Stimulated activated CD8-positive, alpha-beta memory T cell treated with anti-CD3 and anti-CD28 coated beads, Interleukin-2, amount 100 ng/mL, for 1 hour (primary cell): Measurements from ENCODE around the gene FBN2.

Experiments used
- DNase-seq, 2 donors: peaks; one replicate each; pipeline ENCODE4 v3.0.0-alpha.2; 2020; ENCODE audit warnings: low read depth in 2 of 2

Gene FBN2

DNA sequence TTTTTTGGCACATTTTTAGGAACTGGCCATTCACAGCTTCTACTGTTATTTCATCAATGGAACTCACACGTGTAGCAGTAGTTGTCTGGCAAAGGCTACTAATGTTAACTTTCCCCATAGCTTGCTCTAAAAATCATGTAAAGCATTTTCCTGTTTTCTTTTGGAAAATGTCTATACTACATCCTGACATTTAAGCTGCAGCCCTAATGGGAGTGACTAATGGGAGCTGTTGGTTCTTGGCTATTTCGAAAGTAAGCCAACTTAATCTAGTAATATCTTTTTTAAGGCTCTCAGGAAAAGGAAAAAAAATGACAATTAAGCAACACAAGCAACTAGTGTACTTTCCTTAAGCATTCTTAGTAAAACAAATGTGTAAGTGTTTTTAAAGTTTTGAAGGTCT lies 285.3 kb downstream of the FBN2 start:
- no peak for DNase-seq

- no peak for DNase-seq
These were observed 285.8 kb downstream of the FBN2 start for GRCh38 chr5:128252196-128252595.

GRCh38 chr5:128245974-128246373 lies 292.1 kb downstream of the FBN2 start:
- DNase-seq: no peak

DNA sequence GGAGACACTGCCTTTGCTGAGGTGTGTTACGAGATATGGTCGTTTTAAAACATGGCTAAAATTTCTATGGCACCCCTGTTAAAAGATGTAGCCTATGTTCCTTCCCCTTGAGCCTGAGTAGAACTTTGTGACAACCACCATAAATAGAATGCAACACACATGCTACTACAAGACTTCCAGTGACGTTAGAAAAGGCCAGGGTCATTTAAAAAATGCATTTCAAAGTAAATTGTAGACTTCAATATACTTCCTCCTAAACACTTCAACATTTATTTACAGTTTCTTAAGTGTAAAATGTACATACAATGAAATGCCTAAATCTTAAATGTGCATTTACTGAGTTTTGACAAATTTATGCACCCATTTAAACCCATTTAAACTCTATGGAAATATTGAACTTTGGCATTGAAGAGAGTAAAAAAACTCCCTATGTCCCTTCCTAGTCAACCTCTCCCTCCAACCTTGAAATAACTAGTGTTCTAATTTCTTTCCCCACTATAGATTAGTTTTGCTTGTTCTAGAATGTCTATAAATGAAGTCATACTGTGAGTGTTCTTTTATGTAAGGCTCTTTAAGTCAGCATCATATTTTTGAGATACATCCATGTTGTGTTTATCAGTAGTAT lies 294.0 kb downstream of the FBN2 start:
- DNase-seq: no peak

- no peak for DNase-seq
These were observed 296.9 kb downstream of the FBN2 start for GRCh38 chr5:128241051-128241695.

GRCh38 chr5:128237546-128237945 lies 300.5 kb downstream of the FBN2 start:
- no peak for DNase-seq

DNA sequence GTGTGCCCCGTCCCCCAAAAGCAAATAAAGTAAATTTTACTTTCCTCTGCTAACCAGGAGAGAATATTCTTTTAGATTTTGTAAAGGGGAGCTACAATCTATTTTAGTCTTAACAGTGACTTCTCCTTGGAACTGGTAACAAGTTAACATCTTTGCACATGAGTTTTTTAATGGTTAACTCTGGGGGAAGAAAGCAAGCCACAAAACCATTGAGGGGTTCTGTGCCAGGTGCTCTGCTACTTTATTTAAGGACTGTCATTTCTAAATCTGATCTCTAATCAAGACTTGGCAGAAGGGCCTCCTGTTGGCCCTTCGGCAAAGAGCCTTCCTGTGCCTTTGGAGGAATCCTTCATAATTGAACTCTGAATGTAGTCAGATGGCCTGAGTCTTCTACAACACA lies 301.0 kb downstream of the FBN2 start:
- no peak for DNase-seq

GRCh38 chr5:128236334-128236733 lies 301.7 kb downstream of the FBN2 start:
- DNase-seq: no peak

DNA sequence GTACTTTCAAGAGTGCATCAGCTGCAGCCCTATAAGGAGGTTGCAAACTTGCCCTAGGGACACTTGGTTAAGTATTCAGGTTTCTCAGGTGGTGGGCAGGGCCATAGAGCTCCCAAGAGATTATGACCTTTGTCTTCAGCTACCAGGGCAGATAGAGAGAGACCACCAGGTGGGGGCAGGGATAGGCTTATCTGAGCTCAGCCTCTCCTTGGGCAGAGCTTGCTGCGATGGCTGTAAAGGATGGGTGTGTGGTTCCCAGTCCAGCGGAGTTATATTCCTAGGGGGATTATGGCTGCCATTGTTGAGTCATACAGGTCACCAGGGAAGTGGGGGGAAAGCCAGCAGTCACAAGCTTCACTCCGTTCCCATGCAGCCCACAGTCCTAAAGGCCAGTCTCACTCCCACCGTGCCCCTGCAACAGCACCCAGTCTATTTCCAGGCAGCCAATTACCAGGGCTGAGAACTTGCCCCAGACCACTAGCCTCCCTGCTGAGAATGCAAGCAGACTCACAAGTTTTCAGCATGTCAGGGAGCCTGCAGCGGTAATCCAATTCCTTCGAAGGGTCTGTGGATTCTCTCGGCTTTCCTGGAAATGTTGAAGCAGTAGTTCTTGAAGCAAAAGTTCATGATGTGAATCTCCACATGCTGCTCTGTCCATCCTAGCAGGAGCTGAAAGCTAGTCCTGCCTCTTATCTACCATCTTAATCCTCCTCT lies 303.0 kb downstream of the FBN2 start:
- DNase-seq: no peak

- no peak for DNase-seq
These were observed 309.5 kb downstream of the FBN2 start for GRCh38 chr5:128228521-128228920.

DNA sequence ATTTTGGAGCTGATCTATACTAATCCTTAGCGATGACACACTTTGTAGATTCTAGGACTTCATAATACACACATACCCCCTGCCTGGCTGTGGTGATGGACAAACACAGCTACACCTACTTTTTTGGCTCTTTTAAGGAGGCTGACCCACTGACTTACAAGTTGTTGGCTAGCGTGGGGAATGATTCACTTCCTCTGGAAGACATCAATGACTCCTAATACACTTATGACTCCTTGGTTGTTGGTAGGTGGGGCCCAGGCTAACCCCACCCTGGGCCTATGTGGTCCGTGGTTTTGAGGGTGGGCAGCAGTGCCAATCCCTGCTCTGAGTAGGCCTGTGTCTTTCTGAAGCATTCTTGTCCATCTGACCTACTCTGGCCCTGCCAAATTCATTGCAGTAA lies 310.0 kb downstream of the FBN2 start:
- no peak for DNase-seq

- no peak for DNase-seq
These were observed 312.6 kb downstream of the FBN2 start for GRCh38 chr5:128225245-128226030.

DNA sequence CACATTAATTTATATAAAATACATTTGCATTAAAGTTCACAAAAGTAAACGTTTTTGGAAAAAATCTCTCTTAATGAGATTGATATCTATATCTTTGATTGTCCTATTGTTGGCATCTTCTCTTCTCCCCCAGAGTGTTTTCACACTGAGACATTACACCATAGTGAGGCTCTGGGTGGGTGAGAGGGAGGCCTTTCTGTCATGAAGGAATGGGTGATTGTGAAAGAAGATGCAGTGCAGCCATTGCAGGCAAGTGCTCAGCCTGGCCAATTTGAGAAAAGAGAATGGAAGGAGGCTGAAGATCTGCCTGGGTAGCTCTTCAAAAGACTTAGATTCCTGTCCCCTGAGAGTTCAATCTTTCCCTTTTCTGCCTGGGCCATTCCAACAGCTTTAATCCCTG lies 313.7 kb downstream of the FBN2 start:
- no peak for DNase-seq

DNA sequence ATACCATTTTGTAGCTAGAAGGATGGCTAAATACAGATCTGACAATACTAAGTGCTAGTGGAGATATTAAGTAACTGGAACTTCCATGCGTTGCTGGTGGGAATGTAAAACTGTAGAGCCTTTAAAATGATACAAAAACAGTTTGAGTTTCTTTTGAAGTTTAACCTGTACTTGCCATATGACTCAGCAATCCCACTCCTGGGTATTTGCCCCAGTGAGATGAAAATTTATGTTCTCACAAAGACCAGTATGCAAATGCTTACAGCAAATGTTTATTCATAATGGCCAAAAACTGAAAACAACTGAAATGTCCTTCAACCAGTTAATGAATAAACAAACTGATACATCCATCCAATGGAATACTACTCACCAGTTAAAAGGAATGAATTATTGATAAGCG lies 317.2 kb downstream of the FBN2 start:
- DNase-seq: no peak

GRCh38 chr5:128216860-128217531 lies 321.0 kb downstream of the FBN2 start:
- DNase-seq: no peak

DNA sequence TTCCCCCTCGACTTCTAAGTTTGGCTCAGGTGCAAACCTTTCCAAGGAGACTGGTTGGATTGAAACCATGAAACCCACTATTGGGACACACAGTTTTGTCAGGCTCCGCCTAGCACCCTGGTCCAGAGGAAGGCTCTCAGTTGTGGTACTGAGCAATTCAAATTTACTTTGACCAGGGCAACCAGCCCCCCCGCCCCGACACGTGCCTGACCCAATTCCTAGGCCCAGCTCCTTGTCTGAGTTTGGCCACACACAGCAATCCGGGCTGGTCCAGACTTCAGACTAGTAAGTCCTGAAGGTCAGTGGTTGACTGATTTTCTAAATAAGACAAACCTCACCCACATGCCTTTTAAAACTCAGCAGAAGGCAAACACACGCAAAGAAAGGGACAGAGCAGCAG lies 321.8 kb downstream of the FBN2 start:
- DNase-seq: no peak

- no peak for DNase-seq
These were observed 324.2 kb downstream of the FBN2 start for GRCh38 chr5:128213833-128214232.

DNA sequence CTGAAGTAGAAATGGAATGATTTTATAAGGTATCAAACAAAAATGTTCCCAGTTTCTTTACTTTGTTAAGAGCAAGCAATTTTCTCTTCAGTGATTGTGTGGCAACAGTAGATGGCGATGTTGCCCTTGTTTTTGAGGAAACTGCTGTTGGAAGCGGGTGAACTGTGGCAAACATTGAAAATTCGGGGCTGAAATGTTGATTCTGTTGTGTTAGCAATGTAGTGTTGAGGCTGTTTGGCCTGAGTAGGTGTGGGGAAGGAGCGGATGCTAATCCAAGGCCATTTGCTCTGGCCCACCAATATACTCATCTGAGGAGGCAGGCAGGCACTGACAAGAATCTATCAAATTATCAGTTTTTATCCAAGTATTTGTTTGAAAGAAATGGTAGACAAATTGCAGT lies 324.7 kb downstream of the FBN2 start:
- DNase-seq: no peak

GRCh38 chr5:128212191-128212806 lies 325.7 kb downstream of the FBN2 start:
- no peak for DNase-seq

GRCh38 chr5:128208436-128208835 lies 329.6 kb downstream of the FBN2 start:
- DNase-seq: no peak
